Measurements from ENCODE around the gene SCAI.
"Not testable (repeated sequence)": the region's sequence is repeated elsewhere in the genome, so short reads cannot be mapped to it uniquely, and the experiment has no call there.

SCAI gene

DNA sequence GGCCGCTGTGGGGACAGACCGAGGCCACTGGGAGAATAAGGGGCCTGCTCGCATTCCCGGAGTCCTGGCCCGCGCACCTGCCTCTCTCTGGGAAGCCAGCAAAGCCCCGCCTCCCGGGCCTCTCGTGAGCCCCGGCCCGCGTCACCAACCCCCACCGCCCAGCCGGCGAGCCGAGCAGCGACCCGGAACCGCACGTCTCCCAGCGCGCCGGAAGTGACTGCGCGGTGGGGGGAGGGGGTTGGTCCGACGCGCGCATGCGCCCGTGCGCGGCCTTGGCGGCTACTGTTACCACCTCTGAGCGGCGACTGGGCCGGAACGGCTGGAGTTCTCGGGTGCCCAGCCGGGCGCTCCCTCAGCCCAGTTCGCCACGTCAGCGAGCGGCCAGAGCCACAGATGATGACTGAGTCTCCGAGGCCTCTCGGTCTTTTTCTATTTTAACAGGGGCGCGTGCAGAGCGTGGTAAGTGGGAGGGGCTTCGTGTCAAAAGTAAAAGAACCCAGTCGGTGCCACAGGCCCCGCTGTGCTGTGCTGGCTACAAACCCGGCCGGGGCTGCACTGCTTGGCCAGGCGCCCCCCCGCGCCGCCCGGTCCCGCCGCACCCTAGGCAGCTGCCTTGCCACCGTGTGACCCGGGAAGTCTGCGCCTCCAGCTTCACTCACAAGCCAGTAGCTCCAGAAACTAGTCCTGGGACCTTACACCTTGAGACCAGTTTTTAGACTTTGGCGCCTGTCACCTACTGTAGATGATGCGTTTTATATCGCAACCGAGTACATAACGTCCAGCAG is 202.2 kb downstream of the SCAI start, which contains the start of gene GOLGA1:
Gene GOLGA1 (minus strand): TSS at position 190 of the 785 bp plus-strand sequence. CDS start 2,372 bp downstream, outside the sequence.
- peak; percentile 91 for DNase-seq

DNA sequence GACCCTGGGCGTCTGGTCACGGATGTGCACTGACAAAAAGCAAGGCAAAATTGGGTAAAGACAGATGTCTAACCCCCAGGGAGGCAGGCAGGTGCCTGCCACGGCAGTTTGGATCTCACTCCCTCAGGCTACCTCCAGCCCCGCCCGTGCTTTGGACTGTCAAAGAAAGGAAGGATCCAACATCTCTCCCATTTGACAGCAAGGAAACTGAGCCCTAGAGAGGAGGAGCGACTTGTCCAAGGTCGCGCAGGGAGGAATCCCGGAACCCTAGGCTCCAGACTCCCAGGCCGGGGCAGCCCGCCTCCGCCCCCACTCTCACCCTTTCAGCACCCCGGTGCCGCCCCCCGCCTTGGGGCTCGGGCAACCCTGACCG is 202.8 kb downstream of the SCAI start:
- no peak for DNase-seq

DNA sequence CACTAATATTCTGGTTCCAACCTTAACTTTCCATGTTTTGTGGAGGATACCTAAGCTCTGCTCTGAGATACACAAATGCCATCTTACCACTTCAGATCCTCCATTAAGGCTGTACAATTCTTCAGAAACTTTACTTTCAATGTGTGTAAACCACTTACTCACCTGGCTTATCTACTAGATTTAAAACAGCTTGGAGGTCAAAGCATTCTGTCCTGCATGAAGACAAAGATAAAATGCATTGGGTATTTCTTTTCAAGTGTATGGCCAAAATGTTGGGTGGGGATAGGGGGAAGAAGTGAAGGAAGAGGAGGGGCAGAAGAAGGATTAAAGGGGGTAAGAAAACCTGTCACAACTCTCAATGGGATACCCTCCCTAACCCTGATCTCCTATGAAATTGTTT is 203.4 kb downstream of the SCAI start:
- no peak for DNase-seq

DNA sequence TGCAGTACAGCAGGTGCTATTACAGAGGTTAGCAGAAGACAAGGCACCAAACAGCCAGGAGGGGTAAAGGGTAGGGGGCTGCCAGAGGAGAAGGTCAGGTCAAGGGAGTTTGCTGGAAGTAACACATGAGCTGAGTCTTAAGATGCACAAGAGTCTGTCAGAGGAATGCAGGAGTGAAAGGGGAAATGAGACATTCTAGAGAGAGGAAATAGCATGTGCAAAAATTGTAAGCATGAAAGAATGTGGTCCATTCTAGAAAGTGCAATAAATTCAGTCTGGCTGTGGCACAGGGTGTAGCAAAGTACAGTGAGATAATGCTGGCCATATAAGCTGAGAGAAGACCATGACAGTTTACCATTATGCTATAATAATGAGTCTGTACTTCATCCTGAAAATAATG is 209.0 kb downstream of the SCAI start:
- peak; percentile 60 for DNase-seq

DNA sequence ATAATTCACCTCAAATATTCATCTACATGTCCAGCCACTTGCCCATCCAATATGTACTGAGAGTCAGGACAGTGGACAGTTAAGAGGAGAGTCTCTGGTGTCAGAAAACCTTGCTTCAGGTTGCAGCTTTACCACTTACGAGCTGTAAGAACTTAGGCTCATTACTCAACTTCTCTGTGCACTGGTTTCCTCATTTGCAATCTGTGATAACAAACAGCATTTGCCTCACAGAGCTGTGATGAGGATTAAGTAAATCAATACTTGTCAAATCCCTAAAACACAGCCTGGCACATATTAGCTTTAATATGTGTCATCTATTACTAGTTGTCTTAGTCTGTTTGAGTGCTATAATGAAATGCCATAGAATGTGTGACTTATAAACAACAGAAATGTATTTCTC is 211.0 kb downstream of the SCAI start:
- DNase-seq = no peak

DNA sequence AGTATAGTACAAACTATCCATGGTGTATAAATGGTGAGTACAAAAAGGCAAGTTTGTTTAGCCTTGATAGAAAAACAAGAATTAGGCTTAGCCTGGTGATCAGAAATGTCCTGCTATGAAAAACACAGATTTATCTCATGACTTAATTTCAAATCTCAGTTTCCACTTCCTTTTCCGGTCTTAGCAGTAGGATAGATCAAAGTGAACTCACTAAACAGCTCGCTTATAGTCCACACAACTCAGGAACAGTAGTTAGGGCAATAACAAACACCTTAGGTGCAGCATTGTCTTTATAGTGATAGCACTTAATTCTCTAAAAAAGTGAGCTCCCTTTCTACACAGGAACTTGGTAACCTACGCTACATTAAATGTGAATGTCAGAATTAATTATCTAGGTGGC is 213.9 kb downstream of the SCAI start:
- no peak for DNase-seq

DNA sequence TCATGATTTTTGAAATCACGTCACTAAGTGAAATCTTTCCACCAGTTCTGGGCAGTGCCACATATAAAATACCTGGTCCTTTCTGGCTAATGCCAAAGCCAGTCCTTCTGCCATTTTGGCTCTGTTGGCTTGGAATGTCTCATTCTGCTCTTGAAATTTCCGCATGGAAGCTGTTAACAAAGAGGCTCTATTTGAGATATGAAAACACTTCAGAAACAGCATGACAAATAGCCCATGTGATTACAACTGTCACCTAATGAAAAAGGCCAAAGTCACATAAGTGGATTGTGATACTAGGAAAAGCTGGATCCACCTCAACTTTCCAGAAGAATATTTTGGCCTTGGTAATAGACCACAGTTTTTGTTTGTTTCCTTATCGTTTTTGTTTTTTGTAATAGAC is 215.2 kb downstream of the SCAI start:
- no peak for DNase-seq

DNA sequence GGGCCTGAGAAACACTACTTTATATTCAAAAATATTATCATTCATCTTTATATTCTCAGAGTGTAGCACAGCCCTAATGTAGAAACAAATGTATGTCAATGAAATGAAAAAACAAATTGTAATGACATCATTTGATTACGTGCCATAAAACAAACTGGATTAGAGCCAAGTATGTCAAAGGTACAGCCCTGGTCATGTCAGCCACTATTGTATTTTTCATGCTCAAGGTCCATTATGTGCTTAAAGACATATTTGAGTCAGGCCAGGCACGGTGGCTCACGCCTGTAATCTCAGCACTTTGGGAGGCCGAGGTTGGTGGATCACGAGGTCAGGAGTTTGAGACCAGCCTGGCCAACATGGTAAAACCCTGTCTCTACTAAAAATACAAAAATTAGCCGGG is 222.9 kb downstream of the SCAI start:
- not testable (repeated sequence) for DNase-seq

DNA sequence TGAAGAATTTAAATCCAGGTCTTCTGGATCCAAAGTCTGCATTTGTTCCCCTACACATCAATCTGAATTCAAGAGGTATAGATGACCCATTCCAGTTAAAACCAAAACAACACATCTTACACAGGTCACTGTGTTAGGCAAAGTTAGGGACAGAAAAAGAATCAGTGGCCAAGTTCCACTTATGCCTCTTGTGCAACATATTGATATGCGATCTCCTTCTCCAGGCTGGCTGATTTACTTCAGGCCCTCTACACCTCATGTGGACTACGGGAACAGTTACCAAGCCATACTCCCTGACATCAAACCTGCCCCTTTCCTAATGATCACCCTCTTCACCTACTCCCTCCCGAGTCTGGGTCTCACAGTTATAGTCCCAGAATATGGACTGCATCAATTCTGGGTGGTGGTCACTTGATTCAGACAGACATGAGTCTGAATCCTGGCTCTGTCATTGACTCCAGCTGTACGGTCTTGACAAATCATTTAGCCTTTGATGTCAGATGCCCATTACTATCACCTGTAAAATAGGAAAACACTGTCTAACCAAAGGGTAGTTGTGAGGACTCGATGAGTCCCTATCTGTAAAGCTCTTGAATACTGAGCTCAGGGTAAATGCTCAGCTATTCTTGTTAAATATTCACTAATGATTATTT is 228.4 kb downstream of the SCAI start:
- no peak for DNase-seq

DNA sequence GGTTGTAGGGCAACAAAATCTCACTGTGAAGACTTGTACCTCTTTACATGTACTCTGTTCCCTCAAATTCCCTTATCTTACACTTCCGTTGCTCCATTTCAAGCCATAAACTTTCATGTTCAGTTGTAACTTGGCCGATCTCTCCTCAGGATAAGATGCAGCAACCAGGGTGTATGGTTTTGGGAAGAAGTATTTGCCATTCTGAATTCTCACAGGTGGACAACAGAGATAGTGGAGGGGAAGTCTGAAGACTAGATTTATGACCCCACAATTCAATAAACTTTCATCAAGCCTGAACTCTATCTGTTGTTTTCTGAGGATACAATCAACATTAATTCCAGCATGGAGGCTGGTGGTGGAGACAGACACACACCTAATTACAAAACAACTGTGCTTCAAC is 229.9 kb downstream of the SCAI start:
- no peak for DNase-seq

DNA sequence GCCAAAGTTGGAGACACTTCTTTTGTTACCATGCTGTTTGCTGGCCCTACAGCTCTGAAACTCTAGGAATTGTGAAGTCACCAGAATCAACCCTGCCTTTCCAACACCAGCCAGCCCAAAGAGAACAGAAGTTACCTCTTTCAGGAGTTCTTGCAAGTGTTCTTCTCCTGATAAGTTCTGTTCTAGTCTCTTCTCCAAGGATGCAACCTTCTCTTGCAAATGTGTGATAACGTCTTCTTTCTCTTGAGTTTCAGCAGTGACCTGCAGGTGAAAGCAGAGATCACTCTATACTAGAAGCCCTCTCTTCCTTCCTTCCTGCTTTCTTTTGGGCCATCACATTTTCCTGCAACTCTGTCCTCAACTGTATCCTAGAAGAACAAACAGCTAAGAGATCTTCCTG is 231.6 kb downstream of the SCAI start:
- no peak for DNase-seq

DNA sequence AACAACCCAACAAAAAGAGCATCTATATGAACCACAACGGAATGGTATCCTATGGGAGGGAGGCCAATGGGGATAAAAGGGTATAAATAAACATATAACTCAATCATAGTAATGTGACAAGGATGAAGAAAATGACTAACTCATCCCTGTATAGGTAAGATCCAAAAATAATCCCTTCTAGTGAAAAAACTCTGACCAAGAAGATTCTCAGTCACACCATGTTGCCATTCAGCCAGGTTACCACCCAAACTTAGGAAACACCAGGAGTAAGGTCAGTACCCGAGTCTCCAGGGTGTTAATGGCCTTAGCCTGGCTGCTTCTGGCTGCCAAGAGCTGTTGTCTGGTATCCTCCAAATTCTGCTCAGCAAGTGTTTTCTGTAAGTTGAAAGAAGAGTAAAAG is 235.2 kb downstream of the SCAI start:
- no peak for DNase-seq

DNA sequence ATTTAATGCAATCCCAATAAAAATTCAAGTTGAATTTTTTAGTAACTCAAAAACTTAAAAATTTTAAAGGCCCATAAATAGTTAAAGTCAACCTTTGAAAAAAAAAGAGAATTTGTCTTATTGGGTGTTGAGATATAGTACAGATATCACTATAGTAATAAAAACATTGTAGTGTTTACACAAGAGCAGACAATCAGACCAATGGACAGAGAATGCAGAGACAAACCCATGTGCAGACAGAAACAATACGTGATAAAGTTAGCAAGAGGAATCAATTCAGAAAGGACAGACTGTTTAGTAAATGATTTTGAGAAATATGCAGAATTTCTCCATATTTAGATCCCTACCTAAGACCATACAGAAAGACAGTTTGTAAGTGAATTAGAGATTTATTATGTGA is 236.4 kb downstream of the SCAI start:
- DNase-seq = no peak

DNA sequence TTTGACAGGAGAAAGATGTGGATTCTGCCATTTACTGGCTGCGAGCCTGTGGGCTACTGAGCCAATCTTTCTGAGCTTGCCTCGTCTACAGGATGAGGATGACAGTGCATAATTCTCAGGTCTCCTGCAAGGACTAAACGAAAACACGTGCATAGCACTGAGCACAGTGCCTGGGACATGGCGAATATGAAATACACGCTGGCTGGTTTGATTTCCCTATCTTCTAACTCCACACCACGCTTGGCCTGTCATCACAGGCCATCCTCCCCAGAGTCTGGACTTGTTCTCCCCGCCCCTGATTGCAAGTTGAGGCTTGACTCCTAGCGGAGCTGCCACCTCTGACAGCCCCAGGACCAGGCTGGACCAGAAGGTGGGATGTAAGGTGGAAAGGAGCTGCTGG is 243.5 kb downstream of the SCAI start:
- DNase-seq = no peak

DNA sequence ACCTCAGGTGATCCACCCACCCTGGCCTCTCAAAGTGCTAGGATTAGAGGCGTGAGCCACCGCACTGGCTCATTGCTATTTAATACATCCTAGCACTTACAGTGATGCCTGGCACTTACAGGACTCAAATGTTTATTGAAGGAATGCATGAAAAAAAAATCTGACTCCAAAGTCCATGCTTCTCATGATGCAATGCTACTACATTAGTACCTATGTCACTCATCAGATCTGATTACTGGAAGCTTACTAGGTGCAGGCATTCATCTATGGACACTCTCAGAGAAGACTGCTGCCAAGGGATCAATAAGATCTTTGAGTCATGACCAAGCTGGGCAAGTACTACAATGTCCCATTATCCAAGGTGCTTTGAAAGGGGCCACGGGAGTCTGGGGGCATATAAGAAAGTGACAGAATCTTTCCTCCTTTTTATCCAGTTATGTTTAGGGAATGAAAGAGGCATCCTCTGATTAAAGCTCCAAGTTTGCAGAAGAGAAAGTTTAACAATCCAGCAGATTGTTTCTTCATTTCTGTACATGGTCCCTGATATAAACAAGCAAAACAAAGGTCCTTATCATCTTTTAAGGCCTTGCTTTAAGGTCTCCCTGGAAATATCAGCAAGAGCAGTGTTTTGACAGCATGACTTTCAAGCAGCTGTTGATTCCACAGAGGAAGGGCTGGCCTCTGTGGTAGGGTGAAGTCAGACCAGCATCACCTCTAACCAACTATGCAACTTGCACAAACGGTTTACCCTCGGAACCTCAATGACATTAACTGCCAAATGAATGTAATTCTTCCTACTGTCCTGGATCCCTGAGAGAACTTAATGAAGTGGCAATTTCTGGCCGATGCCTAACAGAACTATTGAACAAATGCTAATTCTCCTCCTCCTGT is 245.5 kb downstream of the SCAI start:
- DNase-seq = no peak

DNA sequence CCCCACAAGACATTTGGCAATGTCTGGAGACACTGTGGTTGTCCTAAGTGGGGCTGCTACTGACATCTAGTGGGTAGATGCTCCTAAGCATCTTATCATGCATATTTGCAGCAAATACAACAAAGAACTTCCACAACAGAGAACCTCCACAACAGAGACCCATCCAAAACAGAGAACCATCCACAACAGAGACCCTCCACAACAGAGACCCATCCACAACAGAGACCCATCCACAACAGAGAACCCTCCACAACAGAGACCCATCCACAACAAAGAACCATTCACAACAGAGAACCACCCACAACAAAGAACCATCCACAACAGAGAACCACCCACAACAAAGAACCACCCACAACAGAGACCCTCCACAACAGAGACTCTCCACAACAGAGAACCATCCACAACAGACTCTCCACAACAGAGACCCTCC is 248.6 kb downstream of the SCAI start:
- DNase-seq = peak; percentile 39

DNA sequence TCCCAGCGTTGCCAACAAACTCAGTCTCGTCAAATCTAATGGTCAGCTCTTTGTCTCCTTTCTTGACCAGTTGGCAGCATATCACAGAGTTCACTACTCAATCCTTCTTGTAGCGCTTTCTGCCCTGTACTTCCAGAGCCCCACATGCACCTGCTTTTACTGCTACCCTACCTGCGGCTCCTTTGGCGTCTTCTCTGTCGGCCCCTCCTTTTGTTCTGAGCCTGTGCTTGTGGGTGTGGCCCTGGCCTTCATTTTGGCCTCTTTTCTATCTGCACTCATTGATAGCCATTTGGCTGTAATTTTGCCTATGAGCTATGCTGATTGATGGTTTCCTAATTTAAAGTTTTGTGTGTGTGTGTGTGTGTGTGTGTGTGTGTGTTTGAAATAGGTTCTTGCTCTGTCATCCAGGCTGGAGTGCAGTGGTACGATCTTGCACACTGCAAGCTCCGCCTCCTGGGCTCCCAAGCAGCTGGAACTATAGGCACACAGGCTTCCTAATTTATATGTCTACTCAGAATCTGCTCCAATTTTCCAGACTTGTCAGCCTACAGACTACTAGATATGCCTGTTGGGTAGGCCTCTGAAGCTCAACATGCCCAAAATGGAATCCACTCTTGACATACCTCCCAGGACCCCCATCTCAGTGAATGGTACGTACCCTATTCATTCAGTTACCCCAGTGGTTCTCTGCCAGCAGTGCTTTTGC is 249.1 kb downstream of the SCAI start:
- no peak for DNase-seq

All from HCEC 1CT (cell line).